ENCODE data around the gene DYNC1I2. TPM values are rescaled to one million over a fixed set of nuclear protein-coding genes. Genes with fewer than 3 reads are reported as not detected.

Gene DYNC1I2
- total RNA-seq, 1 experiment from 2014 or later: 39.4 TPM

- TF ChIP-seq REST (IDR thresholded peaks at IDR 0.05; ENCODE audit: low read depth): no peak
Measured at GRCh38 chr2:171793691-171794678, 106.7 kb downstream of the DYNC1I2 start (continued).

- H3K9me2 ChIP-seq (ENCODE audit: insufficient read depth): no peaks in the 10 kb centered on the region
- peaks cover 0 to 3% of the 10 kb centered on the region in 2 experiments; a peak in 1 of 4 replicates for H3K36me3 ChIP-seq (ENCODE audit: control insufficient read depth in 1 of 2, insufficient read depth in 2 of 2, low read length in 2 of 2)
- POLR2A ChIA-PET: no interaction called here
- no peak overlapping the region for H3K4me2 ChIP-seq (ENCODE audit: low read length)
- no peak overlapping the region for H3K9ac ChIP-seq (ENCODE audit: low read length)
- no peaks in the 10 kb centered on the region for H3K27me3 ChIP-seq (ENCODE audit: insufficient read depth, low read length)
- no peaks in the 10 kb centered on the region for H3K9me3 ChIP-seq (ENCODE audit: control insufficient read depth in 1 of 2, insufficient read depth in 1 of 2, low read depth in 1 of 2, low read length in 2 of 2)
- DNase-seq (ENCODE audit: low read depth, low spot score) (no peak), ATAC-seq (no peak)
- RAD21 ChIA-PET (ENCODE audit: low non-redundant PET in 1 of 2, low total read pairs in 2 of 2, uncharacterized antibody in 2 of 2, unreplicated experiment in 2 of 2): no interaction called here
- H3K79me2 ChIP-seq (ENCODE audit: insufficient read depth, low read length): no peaks in the 10 kb centered on the region
- intact Hi-C loops (cut with micrococcal nuclease): no loop called here
- H4K20me1 ChIP-seq (ENCODE audit: insufficient read depth): no peaks in the 10 kb centered on the region
- TF ChIP-seq ZFX (IDR thresholded peaks at IDR 0.05) (no peak), RAD21 (IDR thresholded peaks at IDR 0.05; ENCODE audit: low read depth) (no peak), SRF (IDR thresholded peaks at IDR 0.05; ENCODE audit: low read depth) (no peak), POLR2A (IDR thresholded peaks at IDR 0.05; ENCODE audit: borderline replicate concordance, extremely low read depth, insufficient read depth, insufficient read length) (no peak), TCF7L2 (IDR thresholded peaks at IDR 0.05; ENCODE audit: borderline replicate concordance, extremely low read depth, insufficient read depth, insufficient read length) (no peak), ELF1 (IDR thresholded peaks at IDR 0.05; ENCODE audit: borderline replicate concordance, low read depth) (no peak), EGR1 (IDR thresholded peaks at IDR 0.05; ENCODE audit: low read depth) (no peak), JUND (IDR thresholded peaks at IDR 0.05) (no peak), SP1 (IDR thresholded peaks at IDR 0.05; ENCODE audit: low read depth) (no peak), CEBPB (IDR thresholded peaks at IDR 0.05; ENCODE audit: low read depth) (no peak), CBX3 (IDR thresholded peaks at IDR 0.05; ENCODE audit: low read depth) (no peak), POLR2AphosphoS5 (IDR thresholded peaks at IDR 0.05; ENCODE audit: low read depth, low read length) (no peak)
- H3K4me1 ChIP-seq (ENCODE audit: control insufficient read depth in 1 of 2, insufficient read depth in 2 of 2, low read length in 2 of 2): peaks cover 0 to 11% of the 10 kb centered on the region in 2 experiments; a peak in 1 of 4 replicates
- CTCF ChIA-PET: no interaction called here
- no peak overlapping the region for H3K4me3 ChIP-seq (replicated peaks in 1 of 2; ENCODE audit: low read depth in 1 of 2, low read length in 2 of 2)
- no peak overlapping the region for H3K27ac ChIP-seq (ENCODE audit: low read depth, low read length)
- no TSS peak for BruUV-seq (replicated peaks)
- no peak overlapping the region for H2AFZ ChIP-seq (ENCODE audit: low read depth, low read length, poor library complexity, severe bottlenecking)
Measured at GRCh38 chr2:171794918-171795317, 107.6 kb downstream of the DYNC1I2 start.

Other genes with a start within 250 kb of the DYNC1I2 start
- gene CYBRD1, start 165.0 kb upstream of the DYNC1I2 start, total RNA-seq (2021; ENCODE audit: unreplicated experiment): 14.9 TPM
- gene SLC25A12, start 206.8 kb downstream of the DYNC1I2 start, total RNA-seq (2021; ENCODE audit: unreplicated experiment): 16.0 TPM
- gene HAT1, start 235.0 kb downstream of the DYNC1I2 start, total RNA-seq (2021; ENCODE audit: unreplicated experiment): 72.6 TPM